ENCODE results near the gene ALMS1. TPM values are rescaled to one million over a fixed set of nuclear protein-coding genes. Genes with fewer than 3 reads are reported as not detected.
A peak's percentile ranks its signal among the peaks of the same experiment; 100 is the strongest.

The ALMS1 gene
- total and polyA plus RNA-seq, 9 of the 15 experiments (the other 6 are each of a cell fraction or from before 2014, with no cell fraction given) = 1.4 to 26.3 (median 13.6) TPM

- TF ChIP-seq NKRF (IDR thresholded peaks at IDR 0.05; ENCODE audit: borderline replicate concordance) = no peak; the same call in none of the 2 replicates
- TF ChIP-seq CHCHD3 (CRISPR knock-in tag; IDR thresholded peaks at IDR 0.05) = no peak
- no peak for TF ChIP-seq NFE2 (IDR thresholded peaks at IDR 0.05; ENCODE audit: low read depth)
- TF ChIP-seq HINFP (tag; conservative IDR thresholded peaks at IDR 0.05; ENCODE audit: low read depth) = no peak
- TF ChIP-seq ZBTB11 (CRISPR knock-in tag; IDR thresholded peaks at IDR 0.05) = peak in 1 of 3 experiments; percentile 51; a peak in 1 of 6 replicates
- TF ChIP-seq HNRNPK (IDR thresholded peaks at IDR 0.05; ENCODE audit: low read depth, low read length, poor library complexity, severe bottlenecking) = peak; percentile 91
- TF ChIP-seq SAP30 (IDR thresholded peaks at IDR 0.05; ENCODE audit: borderline replicate concordance, insufficient read depth, low read depth, low read length, poor library complexity, severe bottlenecking) = peak; percentile 62
- no peak for TF ChIP-seq E2F3 (CRISPR knock-in tag; IDR thresholded peaks at IDR 0.05)
- TF ChIP-seq ZNF586 (CRISPR knock-in tag; conservative IDR thresholded peaks at IDR 0.05) = no peak
- TF ChIP-seq TFAM (CRISPR knock-in tag; conservative IDR thresholded peaks at IDR 0.05) = no peak
- no peak for TF ChIP-seq JUN (IDR thresholded peaks at IDR 0.05; ENCODE audit: borderline replicate concordance, low read depth, low read length)
- no peak for TF ChIP-seq JUN (CRISPR knock-in tag; IDR thresholded peaks at IDR 0.05; ENCODE audit: borderline replicate concordance)
- no peak for TF ChIP-seq RBM17 (IDR thresholded peaks at IDR 0.05; ENCODE audit: borderline replicate concordance, low read depth, low read length)
- TF ChIP-seq TAF7 (tag; IDR thresholded peaks at IDR 0.05) = peak; percentile 28; the same call in 1 of the 2 replicates
- no peak for TF ChIP-seq EWSR1 (IDR thresholded peaks at IDR 0.05; ENCODE audit: borderline replicate concordance, low read depth, partially characterized antibody)
- TF ChIP-seq POLR2B (IDR thresholded peaks at IDR 0.05; ENCODE audit: low read depth, partially characterized antibody) = peak; percentile 49
- no peak for TF ChIP-seq ZNF3 (CRISPR knock-in tag; IDR thresholded peaks at IDR 0.05)
- no peak for TF ChIP-seq POU5F1 (IDR thresholded peaks at IDR 0.05; ENCODE audit: borderline replicate concordance, low read depth, low read length, partially characterized antibody)
- TF ChIP-seq KLF1 (tag; IDR thresholded peaks at IDR 0.05) = peak; percentile 52; the same call in 1 of the 2 replicates
Observed at GRCh38 chr2:73385504-73386341, at the start of gene ALMS1 (continued).

All from K562 (cell line).